HL-60 (cell line): ENCODE measurements around the gene ZNF672.

Experiments used
- DNase-seq, 2 experiments: peaks; one replicate each; pipeline ENCODE4 v3.0.0-alpha.2; 2010 to 2020; ENCODE audit warnings: low read depth in 1 of 2, low spot score in 1 of 2
- H3K27ac ChIP-seq: fragments of 250-450 bp; sonication (Bioruptor Pico); replicated peaks from 2 replicates; pipeline ENCODE4 v1.5.1; 2020; ENCODE audit warnings: mild to moderate bottlenecking, moderate library complexity
- H3K27me3 ChIP-seq: fragments of 250-450 bp; sonication (Bioruptor Pico); 2 replicates; pipeline ENCODE4 v1.5.1; 2021; ENCODE audit warnings: mild to moderate bottlenecking, moderate library complexity; ENCODE audit not compliant: insufficient read depth, poor library complexity, severe bottlenecking
- H3K4me3 ChIP-seq: replicated peaks from 2 replicates; pipeline ENCODE4 v1.5.1; 2011; ENCODE audit warnings: mild to moderate bottlenecking, control low read depth, low read length; ENCODE audit not compliant: insufficient read depth
- CTCF ChIP-seq: IDR thresholded peaks from one replicate; pipeline ENCODE4 v1.5.1; 2011; ENCODE audit warnings: low read length, control low read depth, inconsistent platforms; ENCODE audit not compliant: insufficient read depth
- GABPA ChIP-seq: IDR thresholded peaks from 2 replicates; pipeline ENCODE4 v1.6.1; 2012; ENCODE audit warnings: low read depth
- POLR2AphosphoS5 ChIP-seq: IDR thresholded peaks from 2 replicates; pipeline ENCODE4 v1.6.1; 2012; ENCODE audit warnings: low read depth
- REST ChIP-seq: IDR thresholded peaks from 2 replicates; pipeline ENCODE4 v1.6.1; 2012; ENCODE audit warnings: low read depth; ENCODE audit not compliant: insufficient replicate concordance
- SPI1 ChIP-seq: IDR thresholded peaks from 2 replicates; pipeline ENCODE4 v1.6.1; 2012; ENCODE audit warnings: low read depth, mild to moderate bottlenecking, borderline replicate concordance

ZNF672 gene

GRCh38 chr1:248872752-248873408 is 34.9 kb downstream of the ZNF672 start:
- no peaks in the 10 kb centered on the region for H3K27me3 ChIP-seq
- H3K4me3 ChIP-seq, result peak overlapping the region; percentile 69
- DNase-seq, result peak; percentile 63 to 80
- H3K27ac ChIP-seq, result peak overlapping the region; percentile 88
- TF ChIP-seq GABPA, result no peak
- no peak for TF ChIP-seq SPI1
- no peak for TF ChIP-seq REST
- TF ChIP-seq CTCF, result no peak
- peak; percentile 45; the same call in 1 of the 2 replicates for TF ChIP-seq POLR2AphosphoS5

- DNase-seq, result peak; percentile 94
- TF ChIP-seq GABPA, result no peak
- TF ChIP-seq CTCF, result no peak
- no peak; the same call in 1 of the 2 replicates for TF ChIP-seq POLR2AphosphoS5
- peak; percentile 21 for TF ChIP-seq REST
- peak; percentile 54; the same call in 1 of the 2 replicates for TF ChIP-seq SPI1
- peak overlapping the region; percentile 69 for H3K4me3 ChIP-seq
- H3K27me3 ChIP-seq, result no peaks in the 10 kb centered on the region
- peak overlapping the region; percentile 88 for H3K27ac ChIP-seq
Observed at GRCh38 chr1:248873409-248873992, 35.5 kb downstream of the ZNF672 start.

- Histone ChIP-seq H3K27ac (peak overlapping the region; percentile 88), H3K4me3 (peak overlapping the region; percentile 69)
- TF ChIP-seq CTCF (no peak), SPI1 (no peak), GABPA (no peak), REST (no peak), POLR2AphosphoS5 (no peak)
Observed at GRCh38 chr1:248873993-248874533, 36.0 kb downstream of the ZNF672 start.

More at GRCh38 chr1:248873993-248874533, 36.0 kb downstream of the ZNF672 start:
- peak in 1 of 2 experiments; percentile 78 for DNase-seq
- H3K27me3 ChIP-seq, result no peaks in the 10 kb centered on the region
